HS-27A (cell line): ENCODE results near the gene ZYG11A.

Source experiments
- DNase-seq: peaks from one replicate; pipeline ENCODE4 v3.0.0-alpha.2; 2012; ENCODE audit warnings: low read depth, missing footprints

ZYG11A gene

DNA sequence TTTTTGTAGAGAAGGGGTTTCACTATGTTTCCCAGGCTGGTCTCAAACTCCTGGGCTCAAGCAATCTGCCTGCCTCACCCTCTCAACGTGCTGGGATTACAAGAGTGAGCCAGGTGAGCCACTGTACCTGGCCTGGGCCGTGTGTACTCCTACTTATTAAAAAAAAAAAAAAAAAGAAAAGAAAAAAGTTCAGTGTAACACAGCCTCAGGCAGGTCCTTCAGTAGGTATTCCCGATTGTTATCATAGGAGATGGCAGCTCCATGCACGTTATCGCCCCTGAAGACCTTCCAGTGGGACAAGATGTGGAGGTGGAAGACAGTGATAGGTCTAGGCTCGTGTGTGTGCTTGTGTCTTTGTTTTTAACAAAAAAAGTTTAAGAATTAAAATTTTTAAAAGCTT, 75.6 kb downstream of the ZYG11A start:
- DNase-seq, result no peak

DNA sequence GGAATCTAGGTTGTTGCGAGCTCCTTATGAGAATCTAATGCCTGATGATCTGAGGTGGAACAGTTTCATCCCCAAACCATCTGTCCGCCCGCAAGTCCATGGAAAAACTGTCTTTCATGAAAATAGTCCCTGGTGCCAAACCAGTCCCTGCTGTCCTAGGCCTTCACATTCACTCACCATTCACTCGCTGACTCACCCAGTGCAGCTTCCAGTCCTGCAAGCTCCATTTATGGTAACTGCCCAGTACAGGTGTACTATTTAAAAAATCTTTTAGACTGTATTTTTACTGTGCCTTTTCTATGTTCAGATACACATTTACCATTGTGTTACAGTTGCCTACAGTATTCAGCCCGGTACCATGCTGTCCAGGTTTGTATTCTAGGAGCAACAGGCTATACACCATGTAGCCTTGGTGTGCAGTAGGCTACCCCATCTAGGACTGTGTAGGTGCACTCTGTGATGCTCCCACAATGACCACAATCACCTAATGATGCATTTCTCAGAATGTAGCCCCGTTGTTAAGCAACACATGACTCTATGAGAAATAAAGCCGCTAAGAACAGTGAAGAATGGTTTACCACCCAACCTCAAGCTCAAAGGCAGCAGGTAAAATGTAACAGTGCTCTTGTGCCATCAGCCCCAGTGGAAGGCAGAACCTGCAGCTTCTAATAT, 76.6 kb downstream of the ZYG11A start:
- DNase-seq, result no peak

DNA sequence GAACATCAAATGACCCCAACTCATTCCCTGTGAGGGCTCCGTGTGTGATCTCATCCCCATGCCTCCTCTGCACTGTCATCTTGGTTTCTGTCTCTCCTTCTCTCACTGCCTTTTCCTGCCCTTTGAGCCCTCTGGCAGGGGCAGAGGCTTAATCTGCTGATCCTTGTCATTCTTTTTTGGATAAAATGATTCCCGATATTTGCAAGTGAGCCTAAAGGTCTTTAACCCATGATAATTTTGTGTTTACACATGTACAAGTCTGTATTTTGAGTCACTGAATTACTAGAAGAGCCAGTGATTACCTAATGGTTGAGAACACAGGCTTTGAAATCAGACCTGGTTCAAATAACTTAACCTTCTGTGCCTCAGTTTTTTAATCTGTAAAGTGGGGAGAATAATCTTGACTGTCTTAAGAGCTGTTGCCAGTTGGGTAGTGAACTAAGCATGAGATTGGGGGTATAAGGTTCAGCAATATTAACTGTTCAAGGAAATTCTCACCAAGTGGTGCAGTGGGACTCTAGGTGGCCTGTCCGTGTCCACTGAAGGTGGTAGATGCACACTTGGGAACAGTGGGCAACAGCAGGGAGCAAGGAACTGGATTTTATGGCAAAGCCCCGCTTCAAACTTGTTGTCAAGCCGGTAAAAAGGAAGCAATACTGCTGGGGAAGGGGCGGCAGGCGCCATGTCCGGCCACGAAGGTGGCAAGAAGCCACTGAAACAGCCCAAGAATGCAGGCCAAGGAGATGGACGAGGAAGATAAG, 77.3 kb downstream of the ZYG11A start:
- DNase-seq, result no peak

DNA sequence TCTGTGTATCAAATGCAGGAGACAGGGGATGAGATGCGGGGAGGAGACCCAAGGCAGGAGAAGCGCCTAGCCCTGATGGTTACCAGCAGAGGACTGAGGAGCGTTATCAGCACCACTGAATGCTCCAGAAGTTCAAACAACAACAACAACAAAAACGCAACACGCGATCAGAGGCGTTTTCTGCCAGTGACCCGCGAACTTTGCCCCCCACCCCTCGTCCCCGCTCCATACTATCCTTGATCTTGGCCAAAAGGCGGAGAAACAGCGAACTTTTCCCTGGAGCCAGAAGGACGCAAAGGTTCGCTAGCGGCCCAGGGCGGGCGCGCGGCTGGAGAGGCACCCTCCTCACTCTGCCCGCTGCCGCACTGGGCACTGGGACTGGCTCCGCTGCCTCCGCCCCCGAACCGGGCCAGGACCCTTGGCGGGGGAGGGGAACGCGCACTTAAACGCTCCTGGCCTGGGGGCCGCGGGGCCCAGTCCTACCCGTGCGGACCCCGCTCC, 78.3 kb downstream of the ZYG11A start:
- DNase-seq, result no peak

DNA sequence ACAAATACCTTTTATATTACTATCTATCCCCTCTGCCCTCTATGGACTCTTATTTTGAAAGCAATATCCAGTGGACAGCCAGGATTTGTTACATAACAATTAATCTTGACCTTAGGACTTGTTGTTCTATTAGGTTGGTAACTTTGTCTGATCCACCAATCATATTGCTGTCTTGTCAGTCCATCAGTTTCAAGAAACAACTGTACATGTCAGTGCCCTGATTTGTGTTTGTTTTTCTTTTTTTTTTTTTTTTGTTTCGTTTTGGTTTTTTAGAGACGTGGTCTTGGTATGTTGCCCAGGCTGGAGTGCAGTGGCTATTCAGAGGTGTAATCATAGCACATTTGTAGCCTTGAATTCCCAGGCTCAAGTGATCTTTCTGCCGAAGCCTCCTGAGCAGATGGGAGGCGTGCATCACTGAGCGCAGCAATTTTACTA, 83.0 kb downstream of the ZYG11A start:
- no peak for DNase-seq

DNA sequence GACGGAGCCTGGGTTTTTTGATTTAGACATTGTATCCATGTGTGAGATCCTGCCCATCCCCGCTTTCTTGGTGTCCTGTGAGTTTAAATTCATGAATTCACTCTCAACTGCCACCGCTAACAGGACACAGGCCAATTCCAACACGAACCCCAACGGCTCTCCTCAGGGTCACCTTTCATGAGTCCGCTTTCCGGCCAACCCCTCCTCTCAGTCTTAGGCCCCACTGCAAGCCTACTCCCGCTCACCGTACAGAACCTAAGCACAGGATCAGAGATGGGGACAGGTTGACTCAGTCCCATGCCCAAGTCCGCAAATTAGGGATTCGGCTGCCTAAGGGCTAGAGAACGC, 84.3 kb downstream of the ZYG11A start:
- no peak for DNase-seq

DNA sequence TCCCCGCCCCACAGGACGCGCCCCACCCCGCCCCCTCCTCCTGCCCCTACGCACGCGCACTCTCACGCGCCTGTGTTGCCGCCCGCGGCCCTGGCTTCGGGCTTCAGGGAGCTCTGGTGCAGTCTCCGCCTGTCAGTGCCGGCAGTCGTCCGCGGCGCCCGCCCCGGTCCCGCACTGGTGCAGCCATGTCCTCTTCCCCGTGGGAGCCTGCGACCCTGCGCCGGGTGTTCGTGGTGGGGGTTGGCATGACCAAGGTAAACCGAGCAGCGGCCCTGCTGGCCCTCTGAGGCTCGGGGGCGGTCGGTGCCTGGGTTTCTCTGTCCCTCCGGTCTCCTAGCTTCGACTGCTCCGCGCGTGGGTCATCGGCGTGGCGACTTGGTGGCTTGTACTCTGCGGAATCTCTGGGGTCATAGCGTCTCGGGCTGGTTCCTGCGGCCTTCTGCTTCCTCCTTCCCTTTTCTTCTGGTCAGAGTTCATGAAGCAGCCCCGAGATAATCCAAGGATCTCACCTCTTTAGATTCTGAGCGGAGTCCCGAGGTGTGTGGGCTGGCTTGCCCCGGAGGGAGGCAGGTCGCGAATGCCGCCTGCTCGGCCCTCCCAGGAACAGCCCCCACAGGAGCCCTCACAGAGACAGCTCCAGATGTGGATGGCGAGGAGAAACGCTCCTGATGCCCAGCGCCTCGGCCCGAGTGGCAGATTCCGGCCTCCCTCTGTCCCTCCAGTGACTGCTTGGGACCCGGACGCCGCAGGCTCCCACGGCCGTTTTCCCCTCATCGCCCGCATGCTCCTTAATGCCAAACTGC, 84.9 kb downstream of the ZYG11A start, which contains the start of gene SCP2:
SCP2 (plus strand) TSS at position 65 of the 803 bp plus-strand sequence; CDS start at position 186, 121 bp downstream.
- DNase-seq, result peak; percentile 26

DNA sequence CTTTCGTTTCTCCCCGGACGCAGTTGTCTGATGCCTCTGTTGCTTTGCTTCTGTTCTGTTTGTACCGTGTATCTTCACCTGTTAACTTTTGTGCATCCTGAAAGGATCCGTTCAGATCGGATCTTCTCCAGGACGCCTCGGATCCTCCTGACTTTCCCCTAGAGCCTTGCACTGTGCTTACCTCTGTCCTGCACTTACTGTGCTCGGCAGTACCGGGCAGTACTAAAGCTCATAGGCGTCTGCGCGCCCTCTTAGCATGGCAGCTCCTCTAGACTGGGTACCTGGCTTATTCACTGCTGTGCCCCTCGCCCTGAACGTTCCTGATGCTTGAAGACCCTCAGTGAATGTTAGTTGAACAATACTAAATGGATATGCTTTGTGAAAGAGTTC, 85.5 kb downstream of the ZYG11A start:
- no peak for DNase-seq

DNA sequence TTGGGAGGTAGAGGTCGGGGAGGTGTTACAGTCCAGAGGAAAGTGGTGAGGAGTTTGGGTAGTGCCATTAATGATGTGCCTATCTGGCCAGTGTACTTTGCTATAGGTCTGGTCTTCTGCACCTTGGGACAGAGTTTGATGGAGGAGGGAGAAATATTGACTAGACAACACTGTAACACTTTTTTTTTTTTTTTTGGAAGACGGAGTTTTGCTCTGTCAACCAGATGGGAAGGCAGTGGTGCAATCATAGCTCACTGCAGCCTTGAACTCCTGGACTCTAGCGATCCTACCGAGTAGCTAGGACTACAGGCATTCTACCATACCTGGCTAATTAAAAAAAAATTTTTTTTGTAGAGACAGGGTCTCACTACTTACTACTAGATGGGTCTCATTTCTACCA, 86.5 kb downstream of the ZYG11A start:
- DNase-seq, result no peak

DNA sequence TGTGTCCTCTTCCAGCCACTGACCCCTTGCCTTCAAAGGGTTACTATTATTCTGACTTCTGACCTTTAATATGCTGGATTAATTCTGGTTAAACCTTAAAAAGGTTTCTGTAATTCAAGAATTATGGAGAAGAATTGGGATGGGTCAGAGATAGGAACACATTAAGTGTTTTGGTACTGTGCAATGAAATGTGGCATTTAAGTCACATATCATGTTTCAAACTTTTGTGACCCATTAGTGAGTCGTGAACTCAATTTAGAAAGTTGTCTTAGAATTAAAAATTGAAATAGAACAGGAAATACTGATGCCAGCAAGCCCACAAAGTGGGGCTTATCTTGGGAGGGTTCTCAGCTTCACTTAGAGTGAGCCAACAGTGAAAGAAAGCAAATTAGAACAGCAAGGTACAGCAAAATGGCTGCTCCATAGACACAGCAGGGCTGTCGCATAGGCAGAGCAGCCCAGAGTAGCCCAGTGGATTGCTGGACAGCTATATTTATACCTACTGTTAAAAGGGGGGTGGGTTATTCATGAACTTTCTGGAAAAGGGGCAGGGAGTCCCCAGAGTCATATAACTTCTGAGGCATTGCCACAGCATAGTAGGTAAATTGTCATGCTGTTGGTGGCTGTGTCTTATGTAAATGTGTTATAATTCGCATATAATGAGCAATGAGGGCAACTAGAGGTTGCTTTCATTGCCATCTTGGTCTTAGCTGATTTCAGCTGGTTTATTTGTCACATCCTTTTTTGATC, 95.0 kb downstream of the ZYG11A start:
- DNase-seq, result no peak

DNA sequence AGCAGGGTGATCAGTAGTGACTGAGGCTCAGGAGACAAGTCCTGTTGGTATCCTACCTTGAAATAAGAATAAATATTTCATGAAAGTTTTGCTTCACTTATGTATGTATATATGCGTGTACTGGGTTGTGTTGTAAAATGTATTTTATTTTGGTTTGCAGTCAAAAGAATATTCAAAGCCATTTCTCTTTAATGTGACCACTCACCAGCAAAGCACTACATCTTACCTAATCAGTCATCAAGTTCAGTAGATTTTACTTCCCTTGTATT, 95.6 kb downstream of the ZYG11A start:
- DNase-seq, result no peak

DNA sequence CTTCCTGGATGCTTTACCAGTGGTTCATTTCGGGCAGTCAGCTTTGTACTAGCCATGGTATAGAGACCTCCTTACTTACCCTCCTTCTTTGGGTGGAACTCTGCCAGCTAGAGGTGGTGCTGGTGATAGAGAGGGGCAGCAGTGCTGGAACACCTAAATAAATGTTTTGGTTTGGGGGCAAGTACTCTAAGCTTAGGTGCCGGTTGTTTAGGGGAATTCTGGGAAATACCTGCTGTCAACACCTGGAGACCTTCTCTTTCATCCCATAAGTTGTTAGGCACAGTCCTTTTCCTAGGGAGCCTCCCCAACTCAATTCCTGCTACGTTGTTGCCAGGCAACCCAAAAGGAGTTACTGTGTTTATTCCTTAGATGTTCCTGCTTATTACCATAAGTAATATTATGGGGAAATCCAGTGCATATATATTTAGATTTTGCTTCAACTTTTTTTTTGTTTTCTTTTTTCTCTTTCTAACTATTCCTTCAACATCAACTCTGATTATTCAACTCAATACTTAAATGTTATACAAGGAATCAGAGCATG, 101.4 kb downstream of the ZYG11A start:
- no peak for DNase-seq

DNA sequence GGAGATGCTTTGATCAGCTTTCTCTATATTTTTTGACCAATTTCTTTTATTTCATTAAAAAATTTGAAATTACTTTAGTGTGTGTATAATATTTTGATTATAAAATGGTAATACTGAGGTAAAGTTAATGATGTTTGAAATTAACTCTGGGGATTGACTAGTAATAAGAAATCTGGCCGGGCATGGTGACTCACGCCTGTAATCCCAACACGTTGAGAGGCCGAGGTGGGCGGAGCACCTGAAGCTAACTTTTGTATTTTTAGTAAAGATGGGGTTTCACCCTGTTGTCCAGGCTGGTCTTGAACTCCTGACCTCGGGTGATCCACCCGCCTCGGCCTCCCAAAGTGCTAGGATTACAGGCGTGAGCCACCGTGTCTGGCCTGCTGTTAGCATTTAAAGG, 102.0 kb downstream of the ZYG11A start:
- DNase-seq, result no peak
